HG03439 (cell line): ENCODE results near the gene ITGAV.

Source experiments
- ATAC-seq: cut with Tn5 transposase; IDR thresholded peaks from one replicate; pipeline ENCODE4 v1.9.1; 2021; ENCODE audit warnings: mild to moderate bottlenecking, moderate library complexity; ENCODE audit not compliant: unreplicated experiment

Gene ITGAV

GRCh38 chr2:186573531-186573930 is 16.3 kb upstream of the ITGAV start:
- no peak for ATAC-seq

- ATAC-seq = no peak
These were observed 14.6 kb upstream of the ITGAV start for GRCh38 chr2:186575302-186575701.

- ATAC-seq = no peak
These were observed 14.0 kb upstream of the ITGAV start for GRCh38 chr2:186575856-186576255.

GRCh38 chr2:186576614-186577013 is 13.2 kb upstream of the ITGAV start:
- no peak for ATAC-seq

- ATAC-seq = no peak
These were observed 7.2 kb upstream of the ITGAV start for GRCh38 chr2:186582698-186583097.

GRCh38 chr2:186584053-186584452 is 5.8 kb upstream of the ITGAV start:
- no peak for ATAC-seq

GRCh38 chr2:186588421-186588820 is 1.4 kb upstream of the ITGAV start:
- no peak for ATAC-seq

- ATAC-seq = no peak
These were observed 780 bp upstream of the ITGAV start for GRCh38 chr2:186588940-186589611.

- no peak for ATAC-seq
These were observed 498 bp downstream of the ITGAV start for GRCh38 chr2:186590350-186590758.

GRCh38 chr2:186590759-186591505 is 1.1 kb downstream of the ITGAV start:
- no peak for ATAC-seq

- ATAC-seq = no peak
These were observed 1.6 kb downstream of the ITGAV start for GRCh38 chr2:186591506-186591890.

GRCh38 chr2:186592137-186592875 is 2.5 kb downstream of the ITGAV start:
- ATAC-seq = no peak

- no peak for ATAC-seq
These were observed 3.7 kb downstream of the ITGAV start for GRCh38 chr2:186593523-186593922.

- ATAC-seq = no peak
These were observed 4.3 kb downstream of the ITGAV start for GRCh38 chr2:186594001-186594722.

GRCh38 chr2:186595219-186595618 is 5.4 kb downstream of the ITGAV start:
- ATAC-seq = no peak

- no peak for ATAC-seq
These were observed 9.4 kb downstream of the ITGAV start for GRCh38 chr2:186599186-186599778.

- ATAC-seq = no peak
These were observed 13.4 kb downstream of the ITGAV start for GRCh38 chr2:186603286-186603685.

- no peak for ATAC-seq
These were observed 15.2 kb downstream of the ITGAV start for GRCh38 chr2:186605041-186605440.

GRCh38 chr2:186607660-186608324 is 17.9 kb downstream of the ITGAV start:
- no peak for ATAC-seq

GRCh38 chr2:186610785-186611184 is 20.9 kb downstream of the ITGAV start:
- no peak for ATAC-seq
